Activated B cell treated with CpG ODN at 0.5 μM for 24 hours (primary cell): ENCODE results near the gene NHS. TPM values are rescaled to one million over a fixed set of nuclear protein-coding genes. Genes with fewer than 3 reads are reported as not detected.

ENCODE experiments used
- ATAC-seq: fragments of 200-7000 bp; cut with Tn5 transposase; one replicate; pipeline ENCODE4 v1.10.0; 2021; ENCODE audit warnings: low read depth, mild to moderate bottlenecking, moderate library complexity
- CTCF ChIA-PET: fragments of 350-600 bp; sonication (Branson Sonifier 250); formaldehyde crosslinking; loops from one replicate; lab custom pipeline; 2021; ENCODE audit warnings: antibody characterized with exemption; lab: Charles Lee
- POLR2A ChIA-PET: fragments of 350-600 bp; sonication (Branson Sonifier 250); formaldehyde crosslinking; loops from one replicate; lab custom pipeline; 2021; ENCODE audit warnings: antibody characterized with exemption; lab: Charles Lee
- DNase-seq: peaks from one replicate; pipeline ENCODE4 v3.0.0; 2022
- H3K27ac Mint-ChIP-seq: one replicate; pipeline ENCODE4 v1.8.0; 2020; ENCODE audit warnings: mixed read lengths
- H3K27me3 Mint-ChIP-seq: one replicate; pipeline ENCODE4 v1.8.0; 2021; ENCODE audit warnings: mixed read lengths
- H3K36me3 Mint-ChIP-seq: one replicate; pipeline ENCODE4 v1.8.0; 2021; ENCODE audit warnings: low read depth, mixed read lengths
- H3K4me1 Mint-ChIP-seq: one replicate; pipeline ENCODE4 v1.8.0; 2021; ENCODE audit warnings: mixed read lengths
- H3K4me3 Mint-ChIP-seq: one replicate; pipeline ENCODE4 v1.8.0; 2020; ENCODE audit warnings: mild to moderate bottlenecking, mixed read lengths
- H3K9me3 Mint-ChIP-seq: one replicate; pipeline ENCODE4 v1.8.0; 2020; ENCODE audit warnings: mixed read lengths
- intact Hi-C: fragments of 100-400 bp; cut with micrococcal nuclease; formaldehyde crosslinking; loops from one replicate; pipeline ENCODE4 v1.15.1; 2024
- total RNA-seq: library from RNA; stranded (reverse); gene quantifications from 2 replicates; pipeline ENCODE4 v1.2.3, GENCODE V29; 2022
- TF ChIP-seq, protein P1 (sequence below): fragments of 200-600 bp; IDR thresholded peaks from one replicate; pipeline ENCODE4 v1.8.0; 2022; ENCODE audit warnings: antibody characterized with exemption, mild to moderate bottlenecking

The NHS gene
- total RNA-seq, 1 donor from 2014 or later, result not detected

DNA sequence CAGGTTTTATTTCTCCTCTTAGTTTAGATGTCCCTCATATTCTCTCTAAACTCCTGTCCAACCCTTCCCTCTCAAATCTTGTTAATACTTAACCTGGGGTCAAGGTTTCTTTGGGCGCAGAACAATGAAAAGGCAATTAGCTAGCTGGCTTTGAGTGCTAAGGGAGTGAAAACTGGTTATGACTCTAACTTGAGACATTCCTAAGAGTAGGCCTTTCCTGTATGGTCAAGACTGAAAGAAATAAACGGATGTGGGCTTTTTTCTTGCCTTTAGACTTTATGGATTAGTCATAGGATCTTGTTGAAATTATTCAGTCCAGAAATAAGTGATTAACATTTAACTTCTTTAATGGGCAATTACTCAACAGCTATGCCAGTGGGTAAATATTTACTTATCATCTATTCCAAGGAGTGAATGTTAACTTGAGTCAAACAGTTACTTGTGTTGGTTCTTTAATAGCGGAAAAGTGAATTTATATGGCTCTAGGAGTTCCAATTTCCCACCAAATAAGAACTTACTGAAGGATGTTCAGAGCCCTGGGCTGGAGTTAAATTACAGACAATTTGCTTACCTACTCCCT is 220.5 kb downstream of the NHS start:
- intact Hi-C loops, result no loop called here
- Mint-ChIP-seq H3K4me1 (no peaks in the 10 kb centered on the region), H3K4me3 (no peak overlapping the region), H3K27me3 (no peaks in the 10 kb centered on the region), H3K36me3 (no peaks in the 10 kb centered on the region), H3K9me3 (no peaks in the 10 kb centered on the region), H3K27ac (no peak overlapping the region)
- TF ChIP-seq, protein P1, sequence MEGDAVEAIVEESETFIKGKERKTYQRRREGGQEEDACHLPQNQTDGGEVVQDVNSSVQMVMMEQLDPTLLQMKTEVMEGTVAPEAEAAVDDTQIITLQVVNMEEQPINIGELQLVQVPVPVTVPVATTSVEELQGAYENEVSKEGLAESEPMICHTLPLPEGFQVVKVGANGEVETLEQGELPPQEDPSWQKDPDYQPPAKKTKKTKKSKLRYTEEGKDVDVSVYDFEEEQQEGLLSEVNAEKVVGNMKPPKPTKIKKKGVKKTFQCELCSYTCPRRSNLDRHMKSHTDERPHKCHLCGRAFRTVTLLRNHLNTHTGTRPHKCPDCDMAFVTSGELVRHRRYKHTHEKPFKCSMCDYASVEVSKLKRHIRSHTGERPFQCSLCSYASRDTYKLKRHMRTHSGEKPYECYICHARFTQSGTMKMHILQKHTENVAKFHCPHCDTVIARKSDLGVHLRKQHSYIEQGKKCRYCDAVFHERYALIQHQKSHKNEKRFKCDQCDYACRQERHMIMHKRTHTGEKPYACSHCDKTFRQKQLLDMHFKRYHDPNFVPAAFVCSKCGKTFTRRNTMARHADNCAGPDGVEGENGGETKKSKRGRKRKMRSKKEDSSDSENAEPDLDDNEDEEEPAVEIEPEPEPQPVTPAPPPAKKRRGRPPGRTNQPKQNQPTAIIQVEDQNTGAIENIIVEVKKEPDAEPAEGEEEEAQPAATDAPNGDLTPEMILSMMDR, result no peak
- DNase-seq (no peak), ATAC-seq (no peak)
- ChIA-PET POLR2A (no interaction called here), CTCF (no interaction called here)

DNA sequence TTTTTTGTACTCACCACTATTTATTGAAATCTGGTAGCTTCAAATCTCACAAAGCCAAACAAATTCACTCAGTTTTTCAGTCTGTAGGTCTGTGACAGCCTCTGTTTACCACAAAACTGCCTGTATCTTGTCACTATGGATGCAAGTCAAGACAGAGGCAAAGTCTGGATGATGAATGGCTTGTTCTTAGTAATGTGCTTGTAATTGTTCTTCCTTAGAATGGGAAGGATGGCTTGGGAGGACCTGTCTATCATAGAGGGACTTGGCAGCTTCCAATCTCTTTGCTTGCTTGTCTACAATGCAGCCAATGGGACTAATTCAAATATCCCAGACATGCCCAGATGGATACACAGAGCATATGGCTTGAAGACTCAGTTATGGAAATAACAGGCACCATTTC is 221.1 kb downstream of the NHS start:
- H3K4me3 Mint-ChIP-seq, result no peak overlapping the region
- no peaks in the 10 kb centered on the region for H3K9me3 Mint-ChIP-seq
- ATAC-seq (no peak), DNase-seq (no peak)
- H3K36me3 Mint-ChIP-seq, result no peaks in the 10 kb centered on the region
- intact Hi-C loops, result no loop called here
- CTCF ChIA-PET, result no interaction called here
- no peaks in the 10 kb centered on the region for H3K4me1 Mint-ChIP-seq
- POLR2A ChIA-PET, result no interaction called here
- TF ChIP-seq, protein P1, result no peak
- H3K27ac Mint-ChIP-seq, result no peak overlapping the region
- H3K27me3 Mint-ChIP-seq, result no peaks in the 10 kb centered on the region

DNA sequence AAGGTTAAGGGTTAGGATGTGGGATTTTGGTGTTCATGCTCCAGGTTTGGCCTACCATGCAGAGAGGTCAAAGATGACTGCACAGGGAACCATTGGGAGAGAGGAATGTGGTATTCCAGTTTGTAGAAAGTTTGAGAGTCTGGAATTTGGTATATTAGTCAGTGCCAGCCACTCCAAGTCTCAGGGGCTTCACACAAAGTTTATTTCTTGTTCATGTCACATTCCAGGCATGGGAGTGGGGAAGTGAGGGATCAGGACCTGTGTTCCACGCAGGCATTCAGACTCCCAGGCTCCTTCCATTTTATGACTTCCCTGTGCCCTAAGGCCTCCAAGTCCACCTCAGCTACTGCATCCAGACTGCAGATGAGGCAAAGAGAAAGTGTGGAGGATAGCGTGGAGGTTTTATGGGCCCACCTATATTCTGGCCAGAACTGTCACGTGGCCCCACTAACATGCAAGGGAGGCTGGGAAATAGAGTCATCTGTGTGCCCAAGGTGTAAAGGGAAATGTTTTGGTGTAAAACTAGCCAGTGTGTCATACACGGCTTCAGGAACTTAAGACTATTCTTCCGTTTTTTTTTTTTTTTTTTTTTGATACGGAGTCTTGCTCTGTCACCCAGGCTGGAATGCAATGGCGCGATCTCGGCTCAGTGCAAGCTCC is 221.7 kb downstream of the NHS start:
- TF ChIP-seq, protein P1, result no peak
- no peaks in the 10 kb centered on the region for H3K4me1 Mint-ChIP-seq
- ChIA-PET CTCF (no interaction called here), POLR2A (no interaction called here)
- no peaks in the 10 kb centered on the region for H3K9me3 Mint-ChIP-seq
- no peak overlapping the region for H3K27ac Mint-ChIP-seq
- no peak overlapping the region for H3K4me3 Mint-ChIP-seq
- intact Hi-C loops, result no loop called here
- ATAC-seq (no peak), DNase-seq (no peak)
- H3K36me3 Mint-ChIP-seq, result no peaks in the 10 kb centered on the region
- no peaks in the 10 kb centered on the region for H3K27me3 Mint-ChIP-seq

DNA sequence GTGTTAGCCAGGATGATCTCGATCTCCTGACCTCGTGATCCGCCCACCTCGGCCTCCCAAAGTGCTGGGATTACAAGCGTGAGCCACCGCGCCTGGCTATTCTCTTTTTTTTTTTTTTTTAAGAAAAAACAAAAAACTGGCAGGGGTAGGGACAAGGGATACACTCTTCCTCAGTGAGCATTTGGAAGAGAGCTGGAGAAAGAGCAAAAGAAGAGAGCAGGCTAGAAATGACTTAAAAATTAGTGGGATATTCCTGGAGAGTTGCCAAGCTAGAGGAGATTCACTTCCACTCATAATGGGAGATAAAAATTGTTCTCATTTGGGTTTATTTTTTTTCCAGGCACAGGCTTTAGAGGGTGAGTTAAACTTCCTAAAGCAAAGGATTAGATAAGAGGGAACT is 222.3 kb downstream of the NHS start:
- no peaks in the 10 kb centered on the region for H3K9me3 Mint-ChIP-seq
- H3K36me3 Mint-ChIP-seq, result no peaks in the 10 kb centered on the region
- ChIA-PET POLR2A (no interaction called here), CTCF (no interaction called here)
- intact Hi-C loops, result no loop called here
- ATAC-seq (no peak), DNase-seq (no peak)
- no peaks in the 10 kb centered on the region for H3K4me1 Mint-ChIP-seq
- no peak overlapping the region for H3K27ac Mint-ChIP-seq
- no peaks in the 10 kb centered on the region for H3K27me3 Mint-ChIP-seq
- TF ChIP-seq, protein P1, result no peak
- H3K4me3 Mint-ChIP-seq, result no peak overlapping the region

- Mint-ChIP-seq H3K36me3 (no peaks in the 10 kb centered on the region), H3K4me1 (no peaks in the 10 kb centered on the region), H3K4me3 (no peak overlapping the region), H3K27ac (no peak overlapping the region), H3K9me3 (no peaks in the 10 kb centered on the region), H3K27me3 (no peaks in the 10 kb centered on the region)
- ChIA-PET POLR2A (no interaction called here), CTCF (no interaction called here)
- DNase-seq (no peak), ATAC-seq (no peak)
- intact Hi-C loops, result no loop called here
- TF ChIP-seq, protein P1, result no peak
Measured at GRCh38 chrX:17597836-17598439, 222.9 kb downstream of the NHS start.
